Thyroid gland (tissue), 4 donors: Measurements from ENCODE around the gene COL7A1.

Source experiments
- CTCF ChIP-seq, 6 experiments: fragments of 200-600 bp in 3 of 6; fragments of 450-650 bp in 3 of 6; sonication (generic) in 3 of 6; IDR thresholded peaks; one replicate each; pipeline ENCODE4 v1.5.1; 2016 to 2019; ENCODE audit warnings: antibody characterized with exemption in 6 of 6, mild to moderate bottlenecking in 2 of 6, inconsistent platforms in 1 of 6, moderate library complexity in 1 of 6
- POLR2A ChIP-seq, 2 donors: fragments of 450-650 bp; IDR thresholded peaks; one replicate each; pipeline ENCODE4 v1.6.1; 2017; ENCODE audit warnings: antibody characterized with exemption in 2 of 2, mild to moderate bottlenecking in 2 of 2, moderate library complexity in 1 of 2

GRCh38 chr3:48600711-48601621 lies 5.8 kb upstream of the COL7A1 start:
- TF ChIP-seq CTCF (IDR thresholded peaks at IDR 0.05) (no peak), POLR2A (IDR thresholded peaks at IDR 0.05) (no peak)
